B cell (primary cell): ENCODE measurements around the gene ANKS4B. TPM values are rescaled to one million over a fixed set of nuclear protein-coding genes. Genes with fewer than 3 reads are reported as not detected.

Source experiments
- ATAC-seq: fragments of 200-7000 bp; cut with Tn5 transposase; one replicate; pipeline ENCODE4 v1.10.0; 2021; ENCODE audit warnings: low read depth, mild to moderate bottlenecking, moderate number of reproducible peaks, moderate library complexity
- CTCF ChIA-PET: fragments of 350-600 bp; sonication (Branson Sonifier 250); formaldehyde crosslinking; loops from one replicate; lab custom pipeline; 2021; ENCODE audit warnings: antibody characterized with exemption, inconsistent platforms; lab: Charles Lee
- POLR2A ChIA-PET: fragments of 350-600 bp; sonication (Branson Sonifier 250); formaldehyde crosslinking; loops from one replicate; lab custom pipeline; 2021; ENCODE audit warnings: antibody characterized with exemption; lab: Charles Lee
- DNase-seq: peaks from one replicate; pipeline ENCODE4 v3.0.0; 2013
- H2AFZ ChIP-seq: 2 replicates; pipeline ENCODE4 v1.6.1; 2012; ENCODE audit warnings: mild to moderate bottlenecking, low read depth, low read length; ENCODE audit not compliant: insufficient read depth, poor library complexity, severe bottlenecking
- H3K27ac ChIP-seq, 2 donors: 1 replicate in 1 of 2; 2 replicates in 1 of 2; pipeline ENCODE4 v1.5.1; 2012 to 2013; ENCODE audit warnings: low read length in 2 of 2, mild to moderate bottlenecking in 2 of 2, moderate library complexity in 1 of 2
- H3K27me3 ChIP-seq, 4 experiments: fragments of 200-600 bp in 1 of 4; sonication (generic) in 1 of 4; replicated peaks in 1 of 4; 1 replicate in 2 of 4; 2 replicates in 2 of 4; pipeline versions ENCODE4 v1.6.1 to v1.7.0; 2013 to 2016; ENCODE audit warnings: low read length in 3 of 4, mild to moderate bottlenecking in 2 of 4, mixed read lengths in 1 of 4, moderate library complexity in 1 of 4; ENCODE audit not compliant: insufficient read depth in 4 of 4, control insufficient read depth in 3 of 4; ENCODE audit errors: control extremely low read depth in 1 of 4
- H3K36me3 ChIP-seq, 2 experiments: replicated peaks in 1 of 2; 1 replicate in 1 of 2; 2 replicates in 1 of 2; pipeline versions ENCODE4 v1.6.1 to v1.7.1; 2013; ENCODE audit warnings: low read length in 1 of 2; ENCODE audit not compliant: insufficient read depth in 2 of 2, control insufficient read depth in 1 of 2; ENCODE audit errors: control extremely low read depth in 1 of 2, extremely low read depth in 1 of 2
- H3K4me1 ChIP-seq, 2 donors: fragments of 200-600 bp in 1 of 2; sonication (generic) in 1 of 2; 1 replicate in 1 of 2; 2 replicates in 1 of 2; pipeline versions ENCODE4 v1.5.1 to v1.6.1; 2013 to 2017; ENCODE audit warnings: low read length in 2 of 2; ENCODE audit not compliant: control insufficient read depth in 2 of 2, insufficient read depth in 2 of 2
- H3K4me2 ChIP-seq: replicated peaks from 2 replicates; pipeline ENCODE3; 2012; ENCODE audit warnings: mild to moderate bottlenecking, low read depth, low read length; ENCODE audit not compliant: poor library complexity, severe bottlenecking
- H3K4me3 ChIP-seq, 5 experiments: fragments of 200-600 bp in 1 of 5; sonication (generic) in 1 of 5; 1 replicate in 3 of 5; 2 replicates in 2 of 5; pipeline versions ENCODE4 v1.5.1 to v1.7.0; 2011 to 2016; ENCODE audit warnings: low read length in 4 of 5, mild to moderate bottlenecking in 4 of 5, low read depth in 2 of 5, control low read depth in 1 of 5, moderate library complexity in 1 of 5; ENCODE audit not compliant: insufficient read depth in 1 of 5; ENCODE audit errors: control extremely low read depth in 1 of 5, extremely low read depth in 1 of 5
- H3K79me2 ChIP-seq: fragments of 200-600 bp; sonication (generic); one replicate; pipeline ENCODE4 v1.6.0; 2016; ENCODE audit warnings: low read length; ENCODE audit not compliant: control insufficient read depth, insufficient read depth
- H3K9ac ChIP-seq: fragments of 200-600 bp; sonication (generic); 2 replicates; pipeline ENCODE4 v1.6.1; 2017; ENCODE audit warnings: mild to moderate bottlenecking, low read length, moderate library complexity
- H3K9me3 ChIP-seq, 3 donors: one replicate each; pipeline versions ENCODE4 v1.6.1 to v1.7.1; 2013; ENCODE audit warnings: low read length in 2 of 3; ENCODE audit not compliant: control insufficient read depth in 2 of 3, insufficient read depth in 1 of 3; ENCODE audit errors: control extremely low read depth in 1 of 3
- H4K20me1 ChIP-seq: 2 replicates; pipeline ENCODE4 v1.6.0; 2012; ENCODE audit warnings: mild to moderate bottlenecking, low read length; ENCODE audit not compliant: insufficient read depth, control insufficient read depth, poor library complexity, severe bottlenecking
- H3K27ac Mint-ChIP-seq: one replicate; pipeline ENCODE4 v1.8.0; 2021; ENCODE audit warnings: mixed read lengths
- H3K27me3 Mint-ChIP-seq: one replicate; pipeline ENCODE4 v1.8.0; 2021; ENCODE audit warnings: mixed read lengths
- H3K4me1 Mint-ChIP-seq: one replicate; pipeline ENCODE4 v1.8.0; 2021; ENCODE audit warnings: mixed read lengths
- H3K4me3 Mint-ChIP-seq: one replicate; pipeline ENCODE4 v1.8.0; 2021; ENCODE audit warnings: mixed read lengths
- H3K9me3 Mint-ChIP-seq: one replicate; pipeline ENCODE4 v1.8.0; 2022; ENCODE audit warnings: mixed read lengths; ENCODE audit not compliant: insufficient read depth
- CTCF ChIP-seq: fragments of 200-600 bp; IDR thresholded peaks from one replicate; pipeline ENCODE4 v1.8.0; 2022; ENCODE audit warnings: antibody characterized with exemption, mild to moderate bottlenecking
- EZH2 ChIP-seq: IDR thresholded peaks from 2 replicates; pipeline ENCODE4 v1.6.1; 2012; ENCODE audit warnings: borderline replicate concordance, low read depth, mild to moderate bottlenecking, moderate library complexity, low read length; ENCODE audit not compliant: insufficient read depth, poor library complexity, severe bottlenecking
- WGBS: methylation state at CpG from one replicate; pipeline ENCODE4 v1.1.5; 2013; ENCODE audit warnings: missing lambda C conversion rate; ENCODE audit not compliant: insufficient coverage; 5-methylcytosine and 5-hydroxymethylcytosine counted together
- intact Hi-C: fragments of 100-400 bp; cut with micrococcal nuclease; formaldehyde crosslinking; loops from one replicate; pipeline ENCODE4 v1.10.0; 2022
- polyA plus RNA-seq: library from polyadenylated mRNA; depleted of rRNA; stranded (reverse); fragments of >200 nt; gene quantifications from 2 replicates; pipeline ENCODE4 v1.2.3, GENCODE V29; 2012
- total RNA-seq, 2 donors: library from RNA; stranded (reverse); fragments of 120-200 nt in 1 of 2; gene quantifications; 1 replicate in 1 of 2; 2 replicates in 1 of 2; pipeline versions ENCODE4 v1.2.3 to v1.2.4, GENCODE V29; 2013 to 2022

Gene ANKS4B
- total and polyA plus RNA-seq, 2 donors (not counting 1 experiment from before 2014, with no cell fraction given), result not detected

GRCh38 chr16:21301168-21301894 is 67.8 kb downstream of the ANKS4B start:
- ChIA-PET CTCF (interaction anchor here (0.9 to 2.3 kb wide), 18 partner anchors 10 to 450 kb away, joined by 3 to 25 read pairs (median 4); partner anchors contain the start of gene CRYM), POLR2A (interaction anchor here (0.6 to 1.4 kb wide), 5 partner anchors 18 to 401 kb away, joined by 4 to 8 read pairs (median 5); partner anchors contain the start of genes DCUN1D3, LDAF1 and LYRM1)
- peak overlapping the region in 1 of 2 donors; percentile 35 for H3K27ac ChIP-seq
- no peaks in the 10 kb centered on the region for H3K9me3 Mint-ChIP-seq
- peaks cover 28% of the 10 kb centered on the region for H3K4me1 Mint-ChIP-seq
- peak overlapping the region; percentile 99 for H3K4me2 ChIP-seq
- H2AFZ ChIP-seq, result peak overlapping the region; percentile 93
- no peaks in the 10 kb centered on the region for H3K27me3 ChIP-seq
- no peaks in the 10 kb centered on the region for H4K20me1 ChIP-seq
- intact Hi-C loops, result loop anchor here (1.0 to 10.0 kb wide), 3 partner anchors 59 to 253 kb away; no protein-coding TSS in a partner anchor
- peak overlapping the region; percentile 86 for H3K27ac Mint-ChIP-seq
- DNase-seq, result peak; percentile 76
- no peaks in the 10 kb centered on the region for H3K9me3 ChIP-seq
- H3K27me3 Mint-ChIP-seq, result no peaks in the 10 kb centered on the region
- peak overlapping the region; percentile 51 to 85 (median 65) for H3K4me3 ChIP-seq
- WGBS, result under 1% methylated on average over 60 of the region's 60 CpGs
- peaks cover 12 to 26% of the 10 kb centered on the region in 2 donors for H3K4me1 ChIP-seq
- TF ChIP-seq EZH2 (no peak), CTCF (peak; percentile 35)
- no peaks in the 10 kb centered on the region for H3K36me3 ChIP-seq
- peak; percentile 80 for ATAC-seq
- peak overlapping the region; percentile 70 for H3K9ac ChIP-seq
- H3K79me2 ChIP-seq, result no peaks in the 10 kb centered on the region
- H3K4me3 Mint-ChIP-seq, result peak overlapping the region; percentile 97

- no peak for ATAC-seq
- Histone ChIP-seq H4K20me1 (no peaks in the 10 kb centered on the region), H3K9me3 (no peaks in the 10 kb centered on the region), H3K4me3 (peak overlapping the region; percentile 51 to 85 (median 65)), H3K4me2 (peak overlapping the region; percentile 99), H3K27ac (peak overlapping the region in 1 of 2 donors; percentile 35), H2AFZ (peak overlapping the region; percentile 93), H3K4me1 (peaks cover 12 to 26% of the 10 kb centered on the region in 2 donors), H3K27me3 (no peaks in the 10 kb centered on the region), H3K79me2 (no peaks in the 10 kb centered on the region), H3K36me3 (no peaks in the 10 kb centered on the region), H3K9ac (peak overlapping the region; percentile 70)
- Mint-ChIP-seq H3K27me3 (no peaks in the 10 kb centered on the region), H3K9me3 (no peaks in the 10 kb centered on the region), H3K4me1 (peaks cover 28% of the 10 kb centered on the region), H3K4me3 (peak overlapping the region; percentile 97), H3K27ac (peak overlapping the region; percentile 18)
- ChIA-PET POLR2A (no interaction called here), CTCF (interaction anchor here (0.9 to 2.3 kb wide), 7 partner anchors 10 to 113 kb away, joined by 3 to 25 read pairs (median 7); partner anchors contain the start of gene CRYM)
- TF ChIP-seq EZH2, result no peak
- no peak for TF ChIP-seq CTCF
- intact Hi-C loops, result loop anchor here (1.0 to 10.0 kb wide), 4 partner anchors 20 to 253 kb away; no protein-coding TSS in a partner anchor
- WGBS, result under 1% methylated on average over 13 of the region's 17 CpGs
- DNase-seq, result no peak
Observed at GRCh38 chr16:21301895-21302291, 68.4 kb downstream of the ANKS4B start.
